B cell (primary cell): Measurements from ENCODE around the gene ABCC3. TPM values are rescaled to one million over a fixed set of nuclear protein-coding genes. Genes with fewer than 3 reads are reported as not detected.

Experiments
- ATAC-seq: fragments of 200-7000 bp; cut with Tn5 transposase; one replicate; pipeline ENCODE4 v1.10.0; 2021; ENCODE audit warnings: low read depth, mild to moderate bottlenecking, moderate number of reproducible peaks, moderate library complexity
- CTCF ChIA-PET: fragments of 350-600 bp; sonication (Branson Sonifier 250); formaldehyde crosslinking; loops from one replicate; lab custom pipeline; 2021; ENCODE audit warnings: antibody characterized with exemption, inconsistent platforms; lab: Charles Lee
- POLR2A ChIA-PET: fragments of 350-600 bp; sonication (Branson Sonifier 250); formaldehyde crosslinking; loops from one replicate; lab custom pipeline; 2021; ENCODE audit warnings: antibody characterized with exemption; lab: Charles Lee
- DNase-seq: peaks from one replicate; pipeline ENCODE4 v3.0.0; 2013
- H2AFZ ChIP-seq: 2 replicates; pipeline ENCODE4 v1.6.1; 2012; ENCODE audit warnings: mild to moderate bottlenecking, low read depth, low read length; ENCODE audit not compliant: insufficient read depth, poor library complexity, severe bottlenecking
- H3K27ac ChIP-seq, 2 donors: 1 replicate in 1 of 2; 2 replicates in 1 of 2; pipeline ENCODE4 v1.5.1; 2012 to 2013; ENCODE audit warnings: low read length in 2 of 2, mild to moderate bottlenecking in 2 of 2, moderate library complexity in 1 of 2
- H3K27me3 ChIP-seq, 4 experiments: fragments of 200-600 bp in 1 of 4; sonication (generic) in 1 of 4; replicated peaks in 1 of 4; 1 replicate in 2 of 4; 2 replicates in 2 of 4; pipeline versions ENCODE4 v1.6.1 to v1.7.0; 2013 to 2016; ENCODE audit warnings: low read length in 3 of 4, mild to moderate bottlenecking in 2 of 4, mixed read lengths in 1 of 4, moderate library complexity in 1 of 4; ENCODE audit not compliant: insufficient read depth in 4 of 4, control insufficient read depth in 3 of 4; ENCODE audit errors: control extremely low read depth in 1 of 4
- H3K36me3 ChIP-seq, 2 experiments: replicated peaks in 1 of 2; 1 replicate in 1 of 2; 2 replicates in 1 of 2; pipeline versions ENCODE4 v1.6.1 to v1.7.1; 2013; ENCODE audit warnings: low read length in 1 of 2; ENCODE audit not compliant: insufficient read depth in 2 of 2, control insufficient read depth in 1 of 2; ENCODE audit errors: control extremely low read depth in 1 of 2, extremely low read depth in 1 of 2
- H3K4me1 ChIP-seq, 2 donors: fragments of 200-600 bp in 1 of 2; sonication (generic) in 1 of 2; 1 replicate in 1 of 2; 2 replicates in 1 of 2; pipeline versions ENCODE4 v1.5.1 to v1.6.1; 2013 to 2017; ENCODE audit warnings: low read length in 2 of 2; ENCODE audit not compliant: control insufficient read depth in 2 of 2, insufficient read depth in 2 of 2
- H3K4me2 ChIP-seq: replicated peaks from 2 replicates; pipeline ENCODE3; 2012; ENCODE audit warnings: mild to moderate bottlenecking, low read depth, low read length; ENCODE audit not compliant: poor library complexity, severe bottlenecking
- H3K4me3 ChIP-seq, 5 experiments: fragments of 200-600 bp in 1 of 5; sonication (generic) in 1 of 5; 1 replicate in 3 of 5; 2 replicates in 2 of 5; pipeline versions ENCODE4 v1.5.1 to v1.7.0; 2011 to 2016; ENCODE audit warnings: low read length in 4 of 5, mild to moderate bottlenecking in 4 of 5, low read depth in 2 of 5, control low read depth in 1 of 5, moderate library complexity in 1 of 5; ENCODE audit not compliant: insufficient read depth in 1 of 5; ENCODE audit errors: control extremely low read depth in 1 of 5, extremely low read depth in 1 of 5
- H3K79me2 ChIP-seq: fragments of 200-600 bp; sonication (generic); one replicate; pipeline ENCODE4 v1.6.0; 2016; ENCODE audit warnings: low read length; ENCODE audit not compliant: control insufficient read depth, insufficient read depth
- H3K9ac ChIP-seq: fragments of 200-600 bp; sonication (generic); 2 replicates; pipeline ENCODE4 v1.6.1; 2017; ENCODE audit warnings: mild to moderate bottlenecking, low read length, moderate library complexity
- H3K9me3 ChIP-seq, 3 donors: one replicate each; pipeline versions ENCODE4 v1.6.1 to v1.7.1; 2013; ENCODE audit warnings: low read length in 2 of 3; ENCODE audit not compliant: control insufficient read depth in 2 of 3, insufficient read depth in 1 of 3; ENCODE audit errors: control extremely low read depth in 1 of 3
- H4K20me1 ChIP-seq: 2 replicates; pipeline ENCODE4 v1.6.0; 2012; ENCODE audit warnings: mild to moderate bottlenecking, low read length; ENCODE audit not compliant: insufficient read depth, control insufficient read depth, poor library complexity, severe bottlenecking
- H3K27ac Mint-ChIP-seq: one replicate; pipeline ENCODE4 v1.8.0; 2021; ENCODE audit warnings: mixed read lengths
- H3K27me3 Mint-ChIP-seq: one replicate; pipeline ENCODE4 v1.8.0; 2021; ENCODE audit warnings: mixed read lengths
- H3K4me1 Mint-ChIP-seq: one replicate; pipeline ENCODE4 v1.8.0; 2021; ENCODE audit warnings: mixed read lengths
- H3K4me3 Mint-ChIP-seq: one replicate; pipeline ENCODE4 v1.8.0; 2021; ENCODE audit warnings: mixed read lengths
- H3K9me3 Mint-ChIP-seq: one replicate; pipeline ENCODE4 v1.8.0; 2022; ENCODE audit warnings: mixed read lengths; ENCODE audit not compliant: insufficient read depth
- CTCF ChIP-seq: fragments of 200-600 bp; IDR thresholded peaks from one replicate; pipeline ENCODE4 v1.8.0; 2022; ENCODE audit warnings: antibody characterized with exemption, mild to moderate bottlenecking
- EZH2 ChIP-seq: IDR thresholded peaks from 2 replicates; pipeline ENCODE4 v1.6.1; 2012; ENCODE audit warnings: borderline replicate concordance, low read depth, mild to moderate bottlenecking, moderate library complexity, low read length; ENCODE audit not compliant: insufficient read depth, poor library complexity, severe bottlenecking
- WGBS: methylation state at CpG from one replicate; pipeline ENCODE4 v1.1.5; 2013; ENCODE audit warnings: missing lambda C conversion rate; ENCODE audit not compliant: insufficient coverage; 5-methylcytosine and 5-hydroxymethylcytosine counted together
- intact Hi-C: fragments of 100-400 bp; cut with micrococcal nuclease; formaldehyde crosslinking; loops from one replicate; pipeline ENCODE4 v1.10.0; 2022
- polyA plus RNA-seq: library from polyadenylated mRNA; depleted of rRNA; stranded (reverse); fragments of >200 nt; gene quantifications from 2 replicates; pipeline ENCODE4 v1.2.3, GENCODE V29; 2012
- total RNA-seq, 2 donors: library from RNA; stranded (reverse); fragments of 120-200 nt in 1 of 2; gene quantifications; 1 replicate in 1 of 2; 2 replicates in 1 of 2; pipeline versions ENCODE4 v1.2.3 to v1.2.4, GENCODE V29; 2013 to 2022

Gene ABCC3
- total and polyA plus RNA-seq, 2 donors (not counting 1 experiment from before 2014, with no cell fraction given): 0.05 to 0.60 TPM

GRCh38 chr17:50620237-50620636 is 14.4 kb upstream of the ABCC3 start:
- Histone ChIP-seq H3K27ac (no peak overlapping the region), H3K9me3 (no peaks in the 10 kb centered on the region), H4K20me1 (no peaks in the 10 kb centered on the region), H3K36me3 (no peaks in the 10 kb centered on the region), H3K4me3 (no peak overlapping the region), H3K9ac (no peak overlapping the region), H3K79me2 (no peaks in the 10 kb centered on the region), H2AFZ (no peak overlapping the region), H3K4me1 (no peaks in the 10 kb centered on the region), H3K4me2 (no peak overlapping the region), H3K27me3 (peaks cover 0 to 23% (median 3%) of the 10 kb centered on the region in 4 experiments)
- CTCF ChIA-PET: interaction anchor here (0.6 kb wide), 1 partner anchor 67 kb away, joined by 5 read pairs; no protein-coding TSS in a partner anchor
- H3K9me3 Mint-ChIP-seq: no peaks in the 10 kb centered on the region
- WGBS: 52% methylated on average over 5 of the region's 5 CpGs
- intact Hi-C loops: no loop called here
- no peak for ATAC-seq
- POLR2A ChIA-PET: no interaction called here
- H3K27ac Mint-ChIP-seq: no peak overlapping the region
- no peaks in the 10 kb centered on the region for H3K4me1 Mint-ChIP-seq
- peaks cover 17% of the 10 kb centered on the region for H3K27me3 Mint-ChIP-seq
- H3K4me3 Mint-ChIP-seq: no peak overlapping the region
- DNase-seq: no peak
- no peak for TF ChIP-seq EZH2
- no peak for TF ChIP-seq CTCF

GRCh38 chr17:50620858-50621257 is 13.8 kb upstream of the ABCC3 start:
- Histone ChIP-seq H3K27ac (no peak overlapping the region), H3K9ac (no peak overlapping the region), H3K36me3 (no peaks in the 10 kb centered on the region), H3K79me2 (no peaks in the 10 kb centered on the region), H3K4me3 (no peak overlapping the region), H2AFZ (no peak overlapping the region), H4K20me1 (no peaks in the 10 kb centered on the region), H3K9me3 (no peaks in the 10 kb centered on the region), H3K4me1 (peaks cover 0 to 1% of the 10 kb centered on the region in 2 donors), H3K27me3 (peaks cover 0 to 24% (median 4%) of the 10 kb centered on the region in 4 experiments), H3K4me2 (no peak overlapping the region)
- DNase-seq (no peak), ATAC-seq (no peak)
- Mint-ChIP-seq H3K4me3 (no peak overlapping the region), H3K27ac (no peak overlapping the region), H3K27me3 (peaks cover 23% of the 10 kb centered on the region), H3K4me1 (no peaks in the 10 kb centered on the region), H3K9me3 (no peaks in the 10 kb centered on the region)
- intact Hi-C loops: no loop called here
- CTCF ChIA-PET: no interaction called here
- 76% methylated on average over 17 of the region's 17 CpGs for WGBS
- TF ChIP-seq CTCF (no peak), EZH2 (no peak)
- POLR2A ChIA-PET: no interaction called here
